HepG2 (cell line): ENCODE results near the gene SLC9A8. TPM values are rescaled to one million over a fixed set of nuclear protein-coding genes. Genes with fewer than 3 reads are reported as not detected.

ENCODE experiments used
- AHR ChIP-seq: IDR thresholded peaks from 2 replicates; pipeline ENCODE4 v1.6.1; 2018; ENCODE audit warnings: missing genetic modification reagents, missing compliant biosample characterization
- ARID2 ChIP-seq: sonication (generic); formaldehyde crosslinking; IDR thresholded peaks from 2 replicates; pipeline ENCODE4 v1.8.1; 2022; ENCODE audit warnings: mild to moderate bottlenecking, missing genetic modification reagents, borderline replicate concordance
- BHLHE40 ChIP-seq: IDR thresholded peaks from 2 replicates; pipeline ENCODE4 v1.6.1; 2011; ENCODE audit warnings: low read length, improper control_type of control experiment
- FLYWCH1 ChIP-seq: sonication (generic); formaldehyde crosslinking; IDR thresholded peaks from 2 replicates; pipeline ENCODE4 v1.8.1; 2023; ENCODE audit warnings: mild to moderate bottlenecking, missing genetic modification reagents
- FOXA3 ChIP-seq: IDR thresholded peaks from 2 replicates; pipeline ENCODE4 v1.6.1; 2016; ENCODE audit warnings: missing genetic modification reagents, missing compliant biosample characterization
- FOXP1 ChIP-seq, 2 experiments: fragments of 450-650 bp in 1 of 2; IDR thresholded peaks; 2 replicates each; pipeline ENCODE4 v1.6.1; 2017 to 2018; ENCODE audit warnings: antibody characterized with exemption in 1 of 2
- HCFC1 ChIP-seq: fragments of 150-350 bp; IDR thresholded peaks from 2 replicates; pipeline ENCODE4 v1.6.1; 2014; ENCODE audit warnings: low read depth, low read length
- HIC2 ChIP-seq: sonication (generic); formaldehyde crosslinking; IDR thresholded peaks from 2 replicates; pipeline ENCODE4 v1.9.0; 2022; ENCODE audit warnings: low read depth, missing genetic modification reagents
- IRF2 ChIP-seq: IDR thresholded peaks from 2 replicates; pipeline ENCODE4 v1.6.1; 2018; ENCODE audit warnings: missing genetic modification reagents, missing compliant biosample characterization
- JUNB ChIP-seq: sonication (generic); formaldehyde crosslinking; IDR thresholded peaks from 2 replicates; pipeline ENCODE4 v1.8.0; 2022; ENCODE audit warnings: missing genetic modification reagents, mild to moderate bottlenecking, borderline replicate concordance
- KDM3A ChIP-seq: IDR thresholded peaks from 2 replicates; pipeline ENCODE4 v1.6.1; 2018; ENCODE audit warnings: low read depth, missing compliant biosample characterization
- MLLT10 ChIP-seq: sonication (generic); formaldehyde crosslinking; IDR thresholded peaks from 2 replicates; pipeline ENCODE4 v1.4.0; 2020; ENCODE audit warnings: missing genetic modification reagents
- MTF1 ChIP-seq: sonication (generic); formaldehyde crosslinking; IDR thresholded peaks from 2 replicates; pipeline ENCODE4 v1.5.0; 2020; ENCODE audit warnings: missing genetic modification reagents
- MXI1 ChIP-seq: IDR thresholded peaks from 3 replicates; pipeline ENCODE4 v1.6.1; 2012; ENCODE audit warnings: low read depth, low read length, inconsistent platforms, borderline replicate concordance
- NCOR1 ChIP-seq: fragments of 200-600 bp; sonication (generic); IDR thresholded peaks from 2 replicates; pipeline ENCODE4 v1.7.0; 2017; ENCODE audit warnings: antibody characterized with exemption, low read length, borderline replicate concordance
- PATZ1 ChIP-seq: sonication (generic); formaldehyde crosslinking; IDR thresholded peaks from 2 replicates; pipeline ENCODE4 v1.4.0; 2020; ENCODE audit warnings: missing genetic modification reagents
- PPARG ChIP-seq: conservative IDR thresholded peaks from 2 replicates; pipeline ENCODE4 v1.6.1; 2016; ENCODE audit warnings: missing biosample characterization, missing genetic modification reagents
- U2AF1 ChIP-seq: fragments of 200-400 bp; formaldehyde crosslinking; optimal IDR thresholded peaks from 2 replicates; pipeline ENCODE3; 2017; ENCODE audit warnings: mild to moderate bottlenecking, low read depth, low read length
- ZNF350 ChIP-seq: sonication (generic); formaldehyde crosslinking; IDR thresholded peaks from 2 replicates; pipeline ENCODE4 v1.4.0; 2020; ENCODE audit warnings: mild to moderate bottlenecking, low read depth, missing genetic modification reagents, borderline replicate concordance
- ZNF431 ChIP-seq: sonication (generic); formaldehyde crosslinking; IDR thresholded peaks from 2 replicates; pipeline ENCODE4 v1.9.0; 2022; ENCODE audit warnings: missing genetic modification reagents, low read depth, mild to moderate bottlenecking, borderline replicate concordance
- ZNF468 ChIP-seq: sonication (generic); formaldehyde crosslinking; IDR thresholded peaks from 2 replicates; pipeline ENCODE4 v1.8.0; 2022; ENCODE audit warnings: mild to moderate bottlenecking, moderate library complexity, missing genetic modification reagents
- ZNF564 ChIP-seq: sonication (generic); formaldehyde crosslinking; IDR thresholded peaks from 2 replicates; pipeline ENCODE4 v1.8.1; 2023; ENCODE audit warnings: mild to moderate bottlenecking, missing genetic modification reagents
- ZNF567 ChIP-seq: sonication (generic); formaldehyde crosslinking; IDR thresholded peaks from 2 replicates; pipeline ENCODE4 v1.8.1; 2023; ENCODE audit warnings: mild to moderate bottlenecking, missing genetic modification reagents, borderline replicate concordance
- ZNF704 ChIP-seq: sonication (generic); formaldehyde crosslinking; IDR thresholded peaks from 2 replicates; pipeline ENCODE4 v1.8.1; 2023; ENCODE audit warnings: mild to moderate bottlenecking, inconsistent platforms, moderate library complexity, missing genetic modification reagents, borderline replicate concordance
- ZNF788 ChIP-seq: sonication (generic); formaldehyde crosslinking; IDR thresholded peaks from 2 replicates; pipeline ENCODE4 v1.5.0; 2020; ENCODE audit warnings: mild to moderate bottlenecking, missing genetic modification reagents, borderline replicate concordance
- ZSCAN25 ChIP-seq: sonication (generic); formaldehyde crosslinking; IDR thresholded peaks from 2 replicates; pipeline ENCODE4 v1.8.0; 2022; ENCODE audit warnings: mild to moderate bottlenecking, missing genetic modification reagents
- polyA plus RNA-seq, 8 experiments: library from polyadenylated mRNA; depleted of rRNA in 3 of 8; stranded (reverse) in 7 of 8; unstranded in 1 of 8; fragments of >200 nt; fragmentation: Illumina TruSeq in 4 of 8; extraction: Trizol in 4 of 8; gene quantifications; 2 replicates each; pipeline versions ENCODE4 v1.2.1 to v1.2.3, GENCODE V29; 2011 to 2016; ENCODE audit warnings: low read depth in 4 of 8, missing spikeins in 1 of 8, mixed read lengths in 1 of 8; ENCODE audit not compliant: insufficient read depth in 1 of 8
- total RNA-seq, 5 experiments: library from RNA; depleted of rRNA; stranded (reverse); fragments of >200 nt; fragmentation: Illumina TruSeq; extraction: Trizol; gene quantifications; 2 replicates each; pipeline ENCODE4 v1.2.3, GENCODE V29; 2016; ENCODE audit warnings: low read depth in 1 of 5

SLC9A8 gene
- total and polyA plus RNA-seq, 2 of the 13 experiments (the other 11 are each of a cell fraction or from before 2014, with no cell fraction given) = 4.1 to 7.4 TPM

- TF ChIP-seq JUNB (CRISPR knock-in tag) (peak; percentile 83; the same call in 1 of the 2 replicates), HIC2 (CRISPR knock-in tag) (0 out of 2 replicates have a peak, but pooled peaks have one; percentile 2), AHR (CRISPR knock-in tag) (no peak; the same call in 1 of the 2 replicates), PPARG (CRISPR knock-in tag) (peak; percentile 90), ZNF788 (CRISPR knock-in tag) (peak; percentile 53; the same call in 1 of the 2 replicates), ARID2 (CRISPR knock-in tag) (peak; percentile 97; the same call in 1 of the 2 replicates), ZNF567 (no peak), ZNF431 (peak; percentile 93), ZNF704 (0 out of 2 replicates have a peak, but pooled peaks have one; percentile 79), FLYWCH1 (CRISPR knock-in tag) (0 out of 2 replicates have a peak, but pooled peaks have one; percentile 73), ZNF564 (CRISPR knock-in tag) (peak; percentile 55), U2AF1 (no peak), ZSCAN25 (peak; percentile 65), MXI1 (peak; percentile 96), MLLT10 (CRISPR knock-in tag) (no peak), ZNF468 (CRISPR knock-in tag) (no peak), FOXP1 (IDR thresholded peaks at IDR 0.05) (peak; percentile 93), FOXP1 (CRISPR knock-in tag; IDR thresholded peaks at IDR 0.05) (peak; percentile 99), NCOR1 (peak; percentile 46), ZNF350 (CRISPR knock-in tag) (peak; percentile 10; the same call in 1 of the 2 replicates), KDM3A (CRISPR knock-in tag) (peak; percentile 74; the same call in 1 of the 2 replicates), HCFC1 (no peak), FOXA3 (CRISPR knock-in tag) (peak; percentile 97), IRF2 (peak; percentile 98), BHLHE40 (peak; percentile 81; the same call in 1 of the 2 replicates), MTF1 (CRISPR knock-in tag) (no peak), PATZ1 (CRISPR knock-in tag) (peak; percentile 88)
These were observed 103.7 kb downstream of the SLC9A8 start (continued) for GRCh38 chr20:49916146-49917002.
